GM12865 (cell line): Measurements from ENCODE around the gene PCCA.
A peak's percentile ranks its signal among the peaks of the same experiment; 100 is the strongest.
"Not testable (repeated sequence)": the region's sequence is repeated elsewhere in the genome, so short reads cannot be mapped to it uniquely, and the experiment has no call there.

ENCODE experiments used
- DNase-seq: peaks from one replicate; pipeline ENCODE4 v3.0.0; 2010; ENCODE audit warnings: low read depth
- H3K4me3 ChIP-seq: 2 replicates; pipeline ENCODE4 v1.5.1; 2011; ENCODE audit warnings: mild to moderate bottlenecking, low read depth, low read length, control low read depth
- TF ChIP-seq, protein P1 (sequence below): IDR thresholded peaks from 2 replicates; pipeline ENCODE4 v1.5.1; 2011; ENCODE audit warnings: low read length, control low read depth, low read depth, inconsistent platforms; ENCODE audit not compliant: insufficient read depth; ENCODE audit errors: missing control alignments

PCCA gene

DNA sequence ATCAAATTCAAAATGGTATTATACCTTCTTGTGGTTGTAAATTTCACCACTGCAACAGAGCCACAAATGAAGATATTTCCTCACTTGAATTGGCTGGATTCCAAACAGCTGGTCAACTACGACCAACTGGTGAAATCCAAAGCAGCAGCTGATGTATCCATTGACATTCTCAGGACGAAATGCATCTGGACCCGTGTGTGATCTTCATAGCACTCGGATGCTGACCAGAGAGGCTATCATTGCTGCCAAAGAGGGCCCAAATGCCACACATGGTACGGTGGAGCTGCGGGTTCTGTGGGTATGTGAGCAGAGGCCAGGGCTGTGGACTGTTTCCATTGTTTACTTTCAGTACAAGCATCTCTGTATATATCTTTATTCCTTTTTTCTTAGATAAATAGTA lies 25.6 kb upstream of the PCCA start:
- H3K4me3 ChIP-seq: no peak overlapping the region
- no peak for DNase-seq
- TF ChIP-seq, protein P1, sequence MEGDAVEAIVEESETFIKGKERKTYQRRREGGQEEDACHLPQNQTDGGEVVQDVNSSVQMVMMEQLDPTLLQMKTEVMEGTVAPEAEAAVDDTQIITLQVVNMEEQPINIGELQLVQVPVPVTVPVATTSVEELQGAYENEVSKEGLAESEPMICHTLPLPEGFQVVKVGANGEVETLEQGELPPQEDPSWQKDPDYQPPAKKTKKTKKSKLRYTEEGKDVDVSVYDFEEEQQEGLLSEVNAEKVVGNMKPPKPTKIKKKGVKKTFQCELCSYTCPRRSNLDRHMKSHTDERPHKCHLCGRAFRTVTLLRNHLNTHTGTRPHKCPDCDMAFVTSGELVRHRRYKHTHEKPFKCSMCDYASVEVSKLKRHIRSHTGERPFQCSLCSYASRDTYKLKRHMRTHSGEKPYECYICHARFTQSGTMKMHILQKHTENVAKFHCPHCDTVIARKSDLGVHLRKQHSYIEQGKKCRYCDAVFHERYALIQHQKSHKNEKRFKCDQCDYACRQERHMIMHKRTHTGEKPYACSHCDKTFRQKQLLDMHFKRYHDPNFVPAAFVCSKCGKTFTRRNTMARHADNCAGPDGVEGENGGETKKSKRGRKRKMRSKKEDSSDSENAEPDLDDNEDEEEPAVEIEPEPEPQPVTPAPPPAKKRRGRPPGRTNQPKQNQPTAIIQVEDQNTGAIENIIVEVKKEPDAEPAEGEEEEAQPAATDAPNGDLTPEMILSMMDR: no peak

DNA sequence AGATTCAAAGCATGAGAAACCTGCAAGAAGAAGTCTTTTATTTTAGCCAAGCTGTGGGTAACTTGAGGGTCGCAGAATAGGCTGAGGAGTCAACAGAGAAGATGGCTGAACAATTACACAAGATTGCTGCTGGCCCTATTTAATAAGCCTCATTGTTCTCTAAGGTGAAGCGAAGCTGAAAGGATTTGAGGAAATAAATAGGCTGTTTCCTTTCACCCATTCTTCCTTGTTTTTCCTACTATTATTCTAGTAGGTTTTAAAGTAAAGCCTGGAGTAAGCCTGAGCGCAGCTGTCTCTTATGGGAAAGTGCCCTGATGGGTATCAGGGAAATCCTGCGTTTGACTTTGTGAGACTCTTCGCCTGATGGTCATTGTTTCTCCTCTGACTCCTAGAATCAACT lies 25.0 kb upstream of the PCCA start:
- no peak for DNase-seq
- TF ChIP-seq, protein P1: no peak

DNA sequence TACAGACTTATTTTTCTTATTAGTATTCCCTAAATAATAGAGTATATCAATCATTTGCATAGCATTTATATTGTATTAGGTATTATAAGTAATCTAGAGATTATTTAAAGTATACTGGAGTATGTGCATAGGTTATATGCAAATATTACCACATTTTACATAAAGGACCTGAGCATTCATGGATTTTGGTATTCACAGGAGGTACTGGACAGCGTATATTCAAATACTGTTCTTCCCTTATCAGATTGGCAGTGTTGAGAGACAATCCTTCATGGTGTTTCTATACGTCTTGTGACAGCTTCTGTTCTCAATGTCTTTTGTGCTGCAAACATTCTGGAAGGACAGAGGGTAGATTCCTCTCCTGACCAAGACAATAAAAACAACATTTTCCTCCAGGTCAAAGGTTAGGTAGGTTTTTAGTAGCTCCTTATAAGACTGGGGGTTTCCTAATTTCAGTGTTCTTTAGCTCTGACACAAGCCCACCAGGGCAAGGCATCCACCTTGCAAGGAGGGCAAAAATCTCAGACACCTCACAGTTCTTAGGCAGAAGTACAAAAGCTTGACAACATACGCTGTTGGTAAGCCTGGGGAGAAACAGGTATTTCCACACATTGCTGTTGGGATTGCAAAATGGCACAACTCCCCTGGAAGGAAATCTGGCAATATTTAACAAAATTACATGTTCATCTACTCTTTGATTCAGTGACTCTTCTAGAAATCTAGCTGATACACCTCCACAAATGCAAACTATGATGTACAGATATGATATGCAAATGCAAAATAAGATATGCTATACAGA lies 20.6 kb upstream of the PCCA start:
- TF ChIP-seq, protein P1: no peak
- DNase-seq: no peak
- H3K4me3 ChIP-seq: no peak overlapping the region

More for the DNA sequence above, 25.0 kb upstream of the PCCA start:
- H3K4me3 ChIP-seq: no peak overlapping the region

DNA sequence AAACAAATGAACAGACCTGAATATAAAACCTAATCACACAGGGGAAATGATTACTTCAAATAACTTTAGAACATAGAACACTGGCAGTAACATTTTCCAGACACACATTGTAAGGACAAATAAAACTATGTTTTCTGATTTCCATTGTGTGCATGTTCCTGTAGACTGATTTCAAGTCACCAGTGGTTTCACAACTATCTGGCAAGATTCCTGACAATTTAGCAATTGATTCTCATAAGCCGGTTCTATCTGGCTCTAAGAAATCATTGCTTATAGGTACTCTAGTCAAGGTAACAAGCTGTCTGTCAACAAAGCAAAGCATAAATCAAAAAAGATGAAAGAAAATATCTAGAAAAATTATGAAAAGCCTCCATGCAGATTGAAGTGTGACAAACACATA lies 19.6 kb upstream of the PCCA start:
- no peak for DNase-seq
- H3K4me3 ChIP-seq: no peak overlapping the region
- TF ChIP-seq, protein P1: no peak

DNA sequence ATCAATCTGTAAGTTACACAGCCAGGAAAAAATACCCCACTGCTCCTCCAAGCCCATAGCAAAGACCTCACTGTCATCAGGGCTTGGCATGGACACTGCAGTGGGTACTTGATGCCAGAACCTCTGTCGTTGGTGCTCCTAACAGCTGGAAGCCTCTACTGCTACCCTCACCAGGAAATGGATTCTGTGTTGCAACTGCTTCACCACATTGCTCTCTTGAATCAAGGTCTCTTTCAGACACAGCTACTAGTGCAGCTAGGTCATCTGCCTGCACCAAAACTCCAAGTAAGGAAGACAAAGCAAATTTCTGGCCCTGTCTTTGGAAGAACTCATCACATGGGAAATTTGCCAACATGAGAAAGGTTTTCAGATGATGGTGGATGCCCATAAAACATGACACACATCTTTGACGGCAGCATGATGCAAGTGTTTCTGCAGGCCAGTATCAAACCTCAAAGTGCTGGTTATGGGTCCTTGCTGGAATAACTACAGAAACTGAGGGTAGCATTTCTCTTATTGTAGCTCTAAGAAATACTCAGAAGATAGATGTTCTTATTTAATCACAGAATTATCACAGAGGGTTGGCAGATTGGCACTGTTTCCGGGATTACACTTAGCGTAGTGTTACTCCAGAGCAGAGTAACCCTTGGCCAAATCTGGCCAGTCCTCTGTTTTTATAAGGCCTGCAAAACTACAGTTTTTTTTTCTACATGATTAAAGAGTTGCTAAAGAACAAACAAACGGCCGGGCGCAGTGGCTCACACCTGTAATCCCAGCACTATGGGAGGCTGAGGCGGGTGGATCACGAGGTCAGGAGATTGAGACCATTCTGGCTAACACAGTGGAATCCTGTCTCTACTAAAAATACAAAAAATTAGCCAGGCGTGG lies 12.9 kb upstream of the PCCA start:
- no peak for DNase-seq
- TF ChIP-seq, protein P1: no peak
- no peak overlapping the region for H3K4me3 ChIP-seq

DNA sequence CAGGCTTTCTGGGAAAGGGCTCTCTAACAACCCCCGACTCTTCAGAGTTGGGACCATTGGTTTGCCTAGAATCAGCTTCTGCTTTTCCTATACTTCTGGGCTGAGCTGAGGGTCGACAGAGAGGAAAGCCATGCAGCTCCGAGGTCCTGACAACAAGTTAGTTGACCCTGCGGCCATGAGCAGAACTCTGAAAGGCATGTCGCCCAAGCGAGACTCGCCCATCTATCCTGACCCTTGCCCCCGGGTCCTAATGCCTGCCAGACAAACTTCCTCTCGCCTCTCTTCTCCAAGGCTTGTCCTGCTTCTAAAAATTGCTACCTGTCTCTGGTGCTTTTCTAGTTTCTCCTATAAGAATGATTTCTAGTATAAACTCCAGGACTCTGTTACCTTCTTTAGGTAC lies 9.9 kb upstream of the PCCA start:
- H3K4me3 ChIP-seq, DNase-seq: not testable (repeated sequence)

DNA sequence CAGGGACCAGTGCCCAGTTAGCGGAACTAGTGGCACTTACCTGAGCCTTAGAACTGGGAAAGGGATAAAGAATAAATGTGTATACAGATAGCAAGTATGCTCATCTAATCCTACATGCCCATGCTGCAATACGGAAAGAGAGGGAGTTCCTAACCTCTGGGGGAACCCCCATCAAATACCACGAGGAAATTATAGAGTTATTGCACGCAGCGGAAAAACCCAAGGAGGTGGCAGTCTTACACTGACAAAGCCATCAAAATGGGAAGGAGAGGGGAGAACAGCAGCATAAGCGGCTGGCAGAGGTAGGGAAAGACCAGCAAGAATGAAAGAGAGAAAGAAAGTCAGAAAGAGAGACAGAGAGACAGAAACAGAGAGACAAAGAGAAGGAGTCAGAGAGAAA lies 5.5 kb upstream of the PCCA start:
- not testable (repeated sequence) for H3K4me3 ChIP-seq
- DNase-seq: peak; percentile 12
